SIG-M5 treated with dmso at 0.1 percent for 504 hours (cell line): ENCODE data around the gene ENO2.

Experiments used
- DNase-seq: peaks from one replicate; lab custom pipeline; 2025; ENCODE audit not compliant: unreplicated experiment; lab: John Stamatoyannopoulos, UW

ENO2 gene

DNA sequence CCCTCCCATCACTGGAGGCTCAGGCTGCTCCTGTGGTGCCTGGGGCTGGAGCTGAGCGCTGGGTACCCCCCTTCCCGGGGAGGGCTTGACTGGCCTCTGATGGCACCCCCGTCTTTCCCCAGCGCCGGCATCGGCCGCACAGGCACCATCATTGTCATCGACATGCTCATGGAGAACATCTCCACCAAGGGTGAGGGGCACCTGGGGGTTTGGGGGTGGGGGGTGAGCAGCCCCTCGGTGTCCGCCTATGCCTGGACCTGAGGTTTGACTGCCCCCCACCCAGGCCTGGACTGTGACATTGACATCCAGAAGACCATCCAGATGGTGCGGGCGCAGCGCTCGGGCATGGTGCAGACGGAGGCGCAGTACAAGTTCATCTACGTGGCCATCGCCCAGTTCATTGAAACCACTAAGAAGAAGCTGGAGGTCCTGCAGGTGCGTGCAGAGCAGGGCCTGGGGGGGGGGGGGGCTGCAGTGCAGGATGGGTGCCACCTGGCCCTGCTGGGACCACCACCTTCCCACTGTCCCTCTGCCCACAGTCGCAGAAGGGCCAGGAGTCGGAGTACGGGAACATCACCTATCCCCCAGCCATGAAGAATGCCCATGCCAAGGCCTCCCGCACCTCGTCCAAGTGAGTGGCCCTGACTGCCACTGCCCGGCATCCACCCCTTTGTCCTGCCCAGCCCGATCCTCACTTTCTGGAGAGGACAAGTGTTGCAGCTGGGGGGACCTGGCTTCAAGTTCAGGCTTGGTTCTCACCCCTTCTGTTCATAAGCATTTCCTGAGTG is 45.6 kb downstream of the ENO2 start:
- no peak for DNase-seq

GRCh38 chr12:6960593-6961277 is 46.4 kb downstream of the ENO2 start:
- DNase-seq: no peak

DNA sequence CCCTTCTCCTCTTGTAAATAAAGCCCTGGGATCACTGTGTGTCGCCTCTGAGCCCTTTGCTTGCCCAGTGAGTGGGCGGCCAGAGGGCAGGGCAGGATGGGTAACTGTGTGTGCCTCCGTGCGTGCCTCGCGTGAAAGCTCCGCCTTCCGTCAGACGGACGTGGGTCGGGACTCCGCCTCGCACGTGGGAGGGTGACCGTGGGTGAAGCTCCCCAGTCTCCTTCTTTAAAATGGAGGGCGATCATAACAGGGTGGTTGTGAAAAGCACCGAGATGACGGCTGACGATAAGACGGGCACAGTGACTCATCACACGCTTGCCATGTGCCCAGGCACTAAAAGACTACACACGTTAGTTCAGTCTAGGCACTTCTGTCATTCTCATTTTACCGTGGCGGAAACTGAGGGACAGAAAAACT is 46.9 kb downstream of the ENO2 start:
- DNase-seq: peak; percentile 76

DNA sequence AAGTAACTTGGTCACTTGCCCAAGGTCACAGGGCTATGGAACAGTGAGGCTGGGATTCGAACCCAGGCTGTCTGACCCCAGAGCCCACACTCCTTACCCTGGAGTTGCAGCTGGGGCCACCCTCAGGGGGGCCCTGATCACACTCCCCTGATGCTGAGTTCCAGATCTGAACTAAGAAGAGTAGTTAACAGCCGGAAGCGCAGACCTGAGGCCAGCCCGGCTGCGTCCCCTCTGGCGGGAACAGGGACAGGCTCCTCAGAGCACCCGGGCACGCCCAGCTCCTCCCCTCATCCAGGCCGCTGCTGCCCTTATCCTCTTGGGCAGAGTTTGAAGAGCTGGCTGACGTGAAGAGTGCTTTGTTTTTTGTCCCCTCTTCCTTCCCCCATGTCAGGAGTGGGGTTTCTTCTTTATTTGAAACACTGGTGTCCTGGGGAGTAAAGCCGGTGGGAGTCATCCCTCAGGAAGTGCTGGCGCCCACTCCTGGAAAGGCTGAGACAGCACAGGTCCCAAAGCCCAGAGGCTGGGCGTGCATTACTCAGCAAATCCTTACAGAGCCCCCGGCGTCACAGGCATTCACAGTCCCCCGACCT is 47.4 kb downstream of the ENO2 start:
- DNase-seq: peak; percentile 84

GRCh38 chr12:6962285-6963015 is 48.1 kb downstream of the ENO2 start:
- peak; percentile 84 for DNase-seq

DNA sequence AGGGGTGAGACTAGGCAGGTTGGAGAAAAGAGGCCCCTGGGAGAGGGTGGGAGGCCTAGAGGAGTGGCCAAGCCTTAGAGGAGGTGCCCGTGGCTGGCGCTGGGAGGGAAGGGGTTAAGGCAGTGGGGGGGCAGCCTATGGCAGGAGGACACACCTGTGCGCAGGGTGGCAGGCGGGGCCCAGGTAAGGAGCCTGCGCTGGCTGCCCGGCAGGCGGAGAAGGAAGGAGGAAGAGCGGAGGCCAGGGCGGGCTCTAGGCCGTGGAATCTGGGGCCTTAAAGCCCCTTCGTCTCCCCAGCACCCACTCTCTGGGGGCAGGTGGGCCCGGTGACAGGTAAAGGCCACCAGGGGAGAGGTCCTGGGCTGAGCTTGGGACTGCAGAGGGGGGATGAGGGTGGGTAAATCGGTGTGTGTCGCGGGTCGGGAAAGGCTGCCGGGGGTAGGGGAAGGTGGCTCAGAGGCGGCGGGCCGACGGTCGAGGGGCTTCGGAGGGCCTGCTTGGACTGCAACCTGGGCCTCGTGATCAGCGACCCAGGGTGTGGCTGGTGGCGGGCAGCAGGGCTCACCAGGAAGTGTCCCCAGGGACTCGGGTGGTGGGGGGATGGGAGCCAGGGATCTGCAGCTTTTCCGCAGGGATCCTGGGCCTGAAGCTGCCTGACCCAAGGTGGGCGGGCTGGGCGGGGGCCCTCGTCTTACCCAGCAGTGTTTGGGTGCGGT is 48.8 kb downstream of the ENO2 start:
- DNase-seq: no peak

DNA sequence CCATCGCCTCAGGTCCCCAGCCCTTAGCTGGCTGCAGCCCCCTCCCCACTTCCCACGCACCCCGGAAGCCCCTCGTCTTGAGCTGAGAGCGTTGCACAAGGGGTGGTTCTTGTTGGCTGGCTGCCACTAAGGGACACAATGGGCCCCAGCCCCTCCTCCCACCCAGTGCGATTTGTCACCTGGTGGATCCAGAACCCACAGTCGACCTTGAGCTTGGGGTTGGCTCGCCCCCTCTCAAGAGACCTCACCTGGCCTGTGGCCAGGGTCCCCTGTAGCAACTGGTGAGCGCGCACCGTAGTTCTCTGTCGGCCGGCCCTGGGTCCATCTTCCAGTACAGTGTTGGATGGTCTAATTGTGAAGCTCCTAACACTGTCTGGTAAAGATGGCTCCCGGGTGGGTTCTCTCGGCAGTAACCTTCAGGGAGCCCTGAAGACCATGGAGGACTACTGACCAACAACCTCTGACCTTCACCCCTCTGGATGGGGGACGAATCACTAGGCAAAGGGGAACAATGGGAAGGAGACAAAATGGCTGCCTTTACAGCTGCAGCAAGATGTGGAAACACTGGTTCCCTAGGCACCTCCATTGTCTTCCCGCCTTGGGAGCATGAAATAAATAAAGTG is 49.5 kb downstream of the ENO2 start:
- DNase-seq: no peak

DNA sequence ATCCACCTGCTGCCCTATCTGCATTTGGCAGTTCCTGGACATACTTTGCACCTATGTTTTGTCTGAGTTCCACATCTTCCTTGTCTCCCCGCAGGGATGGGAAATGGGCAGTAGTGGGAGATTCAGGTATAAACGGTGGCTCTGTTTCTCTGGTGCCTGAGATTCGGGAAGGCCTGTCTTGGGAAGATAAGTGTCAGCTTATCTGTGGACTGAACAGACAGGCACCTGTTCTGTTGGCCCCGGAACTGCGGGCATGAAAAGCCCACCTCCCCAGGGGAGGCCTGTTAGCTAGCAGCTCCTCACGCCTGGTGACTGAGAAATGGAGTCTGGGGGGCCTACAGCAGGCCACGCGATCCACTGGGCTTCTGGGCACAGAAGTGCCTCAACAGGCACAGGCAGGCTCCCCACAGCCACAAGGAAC is 50.2 kb downstream of the ENO2 start:
- no peak for DNase-seq

DNA sequence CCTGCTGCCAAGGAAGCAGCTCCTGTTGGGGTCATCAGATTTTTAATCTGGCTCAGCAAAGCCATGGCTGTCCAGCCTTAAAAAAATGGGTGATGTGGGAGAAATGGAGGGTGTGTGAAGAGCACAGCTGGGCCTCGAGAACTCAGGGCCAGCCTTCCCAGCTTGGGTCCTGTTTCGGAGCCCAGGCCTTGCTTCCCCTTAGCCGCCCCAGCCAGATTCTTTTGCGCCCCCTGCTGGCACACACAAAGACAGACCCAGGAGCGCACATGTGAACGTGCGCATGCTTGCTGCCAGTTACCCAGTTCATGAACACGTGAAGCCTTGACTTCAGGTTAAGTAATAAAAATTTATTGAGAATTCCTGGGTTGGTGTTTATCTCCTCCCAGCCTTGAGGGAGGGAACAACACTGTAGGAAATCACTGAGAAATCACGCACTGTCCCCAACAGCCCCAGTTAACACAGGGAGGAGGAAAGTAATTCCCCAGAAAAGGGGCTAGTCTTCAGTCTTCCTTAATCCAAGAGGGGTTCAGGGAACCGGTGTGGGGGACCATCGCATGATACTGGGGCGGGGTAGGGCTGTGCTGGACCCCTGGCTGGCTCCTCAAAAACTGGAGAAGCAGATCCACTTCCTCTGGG is 50.8 kb downstream of the ENO2 start:
- peak; percentile 89 for DNase-seq

DNA sequence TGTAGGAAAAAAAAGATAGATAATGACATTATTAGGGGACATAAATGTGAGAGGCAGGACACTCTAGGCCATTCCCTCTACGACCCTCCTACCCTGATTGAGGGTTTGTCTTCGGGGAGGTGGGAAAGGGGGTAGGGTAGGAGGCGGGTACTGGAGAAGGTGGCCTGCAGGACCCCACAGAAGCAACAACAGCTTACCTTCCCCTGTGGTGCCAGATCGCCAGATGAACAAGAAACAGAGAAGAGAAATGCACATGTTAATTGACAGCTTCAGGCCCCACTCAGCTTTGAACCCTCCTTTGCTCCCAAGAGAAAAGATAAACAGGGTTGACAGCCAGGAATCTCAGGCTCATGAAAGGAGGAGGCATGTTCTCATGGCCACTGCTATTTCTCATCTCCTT is 51.3 kb downstream of the ENO2 start:
- DNase-seq: no peak

DNA sequence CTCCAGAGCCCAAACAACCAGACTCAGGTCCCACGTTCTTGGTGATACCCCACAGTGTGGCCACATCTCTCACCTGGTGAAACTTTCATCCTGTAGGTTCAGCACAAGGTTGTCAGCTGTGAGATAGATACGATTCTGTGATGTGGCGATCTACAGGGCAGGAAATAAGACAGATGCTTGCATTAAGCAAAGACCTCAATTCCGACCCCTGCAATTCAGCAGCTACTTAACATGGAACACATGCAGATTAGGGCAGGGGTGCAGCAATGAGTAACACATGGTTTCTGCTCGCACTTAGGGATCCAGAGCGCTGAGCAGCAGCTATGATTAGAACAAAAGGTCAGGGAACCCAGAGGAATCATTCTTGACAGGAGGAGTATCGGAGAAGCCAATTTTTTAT is 52.0 kb downstream of the ENO2 start:
- DNase-seq: no peak

- no peak for DNase-seq
These were observed 53.3 kb downstream of the ENO2 start for GRCh38 chr12:6967651-6968100.

DNA sequence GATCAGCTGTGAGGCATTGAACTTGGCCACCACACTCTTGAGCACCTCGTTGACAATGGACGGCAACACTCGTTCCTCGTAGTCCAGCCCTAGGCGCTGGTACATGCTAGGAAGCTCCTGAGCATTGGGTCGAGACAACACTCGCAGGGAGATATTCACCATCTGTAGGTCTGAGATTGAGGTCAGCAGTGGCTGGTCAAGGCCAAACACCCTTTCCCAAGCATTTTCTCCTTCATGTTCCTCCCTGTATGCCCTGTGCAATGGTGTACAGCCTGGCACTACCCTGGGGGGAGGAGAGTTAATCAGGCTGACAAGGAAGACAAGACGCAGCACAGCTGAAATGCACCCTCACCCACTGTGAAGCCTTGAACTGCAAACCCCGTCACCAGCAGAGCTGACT is 54.0 kb downstream of the ENO2 start:
- no peak for DNase-seq

DNA sequence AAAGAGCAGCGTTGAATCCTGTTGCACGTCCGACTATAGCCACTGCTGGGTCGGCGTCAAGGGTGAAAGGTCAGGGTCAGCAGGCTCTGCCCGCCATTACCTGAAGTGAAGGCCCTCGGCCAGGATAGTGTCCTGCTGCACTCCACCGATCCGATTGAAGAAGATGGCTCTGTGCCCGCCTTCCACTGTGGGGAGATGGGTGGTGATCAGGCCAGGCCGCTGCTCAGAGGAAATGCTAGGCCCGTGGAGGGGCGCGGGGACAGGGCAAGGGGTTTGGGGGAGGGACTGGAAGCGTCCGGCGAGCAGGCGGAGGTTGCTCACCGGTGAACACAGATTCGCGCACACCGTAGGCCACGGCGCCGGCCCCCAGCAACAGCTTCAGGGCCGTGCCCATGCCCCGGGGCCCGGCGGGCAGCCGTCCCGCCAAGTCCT is 55.7 kb downstream of the ENO2 start:
- DNase-seq: no peak
